K562 (cell line): ENCODE results near the gene IL12RB1. TPM values are rescaled to one million over a fixed set of nuclear protein-coding genes. Genes with fewer than 3 reads are reported as not detected.

Experiments
- ATAC-seq: fragments of 200-7000 bp; cut with Tn5 transposase; 3 replicates; pipeline ENCODE4 v1.9.1; 2020; ENCODE audit warnings: moderate library complexity
- BruUV-seq: library from RNA; stranded (reverse); fragments of 400-500 nt; replicated peaks from 2 replicates; lab custom pipeline; 2021; lab: Mats Ljungman, UMichigan
- CTCF ChIA-PET: fragments of 300-600 bp; formaldehyde crosslinking; extraction: SDS; loops from one replicate; lab custom pipeline; 2021; ENCODE audit warnings: low intra/inter-chr PET ratio; lab: Yijun Ruan, JAX
- POLR2A ChIA-PET: fragments of 300-600, 350-650 bp; sonication (Branson Sonifier 250); formaldehyde crosslinking; extraction: SDS; loops from one replicate; lab custom pipeline; 2021; ENCODE audit warnings: antibody characterized with exemption, inconsistent platforms; lab: Yijun Ruan, JAX
- DNase-seq, 4 experiments: peaks; one replicate each; pipeline versions ENCODE4 v3.0.0 to v3.0.0-alpha.2; 2011 to 2018; ENCODE audit warnings: low spot score in 3 of 4, mixed read lengths in 3 of 4; ENCODE audit errors: extremely low read depth in 1 of 4
- FAIRE-seq: peaks from 2 replicates; lab custom pipeline; 2011; peaks lifted over from hg19 to GRCh38; lab: Jason Lieb, UNC
- H2AFZ ChIP-seq: 2 replicates; pipeline ENCODE4 v1.6.0; 2011; ENCODE audit warnings: low read depth, low read length, control low read depth, inconsistent platforms
- H3K27ac ChIP-seq: fragments of 200-600 bp; 3 replicates; pipeline ENCODE4 v1.8.0; 2011; ENCODE audit warnings: low read depth, mild to moderate bottlenecking, control low read depth, inconsistent platforms, low read length, moderate library complexity, mixed read lengths; ENCODE audit errors: extremely low read depth
- H3K27me3 ChIP-seq, 2 experiments: fragments of 300-600 bp in 1 of 2; 2 replicates in 1 of 2; 3 replicates in 1 of 2; pipeline versions ENCODE4 v1.6.0 to v1.8.0; 2011; ENCODE audit warnings: inconsistent platforms in 2 of 2, low read length in 2 of 2, mild to moderate bottlenecking in 1 of 2, mixed read lengths in 1 of 2, moderate library complexity in 1 of 2; ENCODE audit not compliant: control insufficient read depth in 2 of 2, insufficient read depth in 2 of 2
- H3K36me3 ChIP-seq: fragments of 300-600 bp; 3 replicates; pipeline ENCODE4 v1.8.0; 2011; ENCODE audit warnings: mild to moderate bottlenecking, low read length, inconsistent platforms; ENCODE audit not compliant: control insufficient read depth, insufficient read depth
- H3K4me1 ChIP-seq, 2 experiments: fragments of 200-600 bp in 1 of 2; replicated peaks in 1 of 2; 2 replicates in 1 of 2; 3 replicates in 1 of 2; pipeline versions ENCODE4 v1.5.1 to v1.8.0; 2011; ENCODE audit warnings: inconsistent platforms in 2 of 2, low read length in 2 of 2, mild to moderate bottlenecking in 1 of 2, mixed read lengths in 1 of 2, moderate library complexity in 1 of 2; ENCODE audit not compliant: control insufficient read depth in 2 of 2, insufficient read depth in 2 of 2
- H3K4me2 ChIP-seq: 2 replicates; pipeline ENCODE4 v1.6.1; 2011; ENCODE audit warnings: low read length, control low read depth, inconsistent platforms, mixed read lengths; ENCODE audit not compliant: insufficient read depth
- H3K4me3 ChIP-seq: fragments of 200-600 bp; sonication (generic), shearing (Covaris generic); 2 replicates; pipeline ENCODE4 v1.5.1; 2016; ENCODE audit warnings: control low read depth, inconsistent platforms
- H3K79me2 ChIP-seq: fragments of 200-600 bp; 3 replicates; pipeline ENCODE4 v1.8.0; 2011; ENCODE audit warnings: low read length, inconsistent platforms; ENCODE audit not compliant: control insufficient read depth, insufficient read depth
- H3K9ac ChIP-seq, 2 experiments: 2 replicates each; pipeline versions ENCODE4 v1.6.0 to v1.6.1; 2011; ENCODE audit warnings: low read depth in 2 of 2, low read length in 2 of 2, control low read depth in 1 of 2, inconsistent platforms in 1 of 2, mild to moderate bottlenecking in 1 of 2, mixed read lengths in 1 of 2; ENCODE audit not compliant: insufficient read depth in 1 of 2
- H3K9me1 ChIP-seq: one replicate; pipeline ENCODE4 v1.6.0; 2011; ENCODE audit warnings: inconsistent platforms, mild to moderate bottlenecking, low read length, moderate library complexity; ENCODE audit not compliant: control insufficient read depth, insufficient read depth
- H3K9me3 ChIP-seq: replicated peaks from 2 replicates; pipeline ENCODE4 v1.5.1; 2011; ENCODE audit warnings: low read depth, low read length, inconsistent platforms; ENCODE audit not compliant: control insufficient read depth, insufficient read depth
- H4K20me1 ChIP-seq: replicated peaks from 2 replicates; pipeline ENCODE4 v1.6.1; 2011; ENCODE audit warnings: low read length, inconsistent platforms, mixed read lengths; ENCODE audit not compliant: control insufficient read depth, insufficient read depth
- EGR1 ChIP-seq: fragments of 450-650 bp; conservative IDR thresholded peaks from 2 replicates; pipeline ENCODE4 v1.6.1; 2017; ENCODE audit warnings: mild to moderate bottlenecking
- FOXJ2 ChIP-seq: fragments of 200-800 bp; sonication (Bioruptor generic); IDR thresholded peaks from 2 replicates; pipeline ENCODE4 v1.6.1; 2016; ENCODE audit warnings: missing genetic modification characterization, missing compliant biosample characterization
- MECOM ChIP-seq: fragments of 250-450 bp; sonication (Bioruptor Pico); IDR thresholded peaks from 2 replicates; pipeline ENCODE4 v1.8.0; 2022; ENCODE audit warnings: inconsistent platforms
- NBN ChIP-seq: fragments of 450-650 bp; IDR thresholded peaks from 2 replicates; pipeline ENCODE4 v1.6.1; 2016; ENCODE audit warnings: low read depth, mild to moderate bottlenecking
- NCOA2 ChIP-seq, 2 experiments: fragments of 450-650 bp; IDR thresholded peaks; 2 replicates each; pipeline ENCODE4 v1.6.1; 2018; ENCODE audit warnings: mild to moderate bottlenecking in 2 of 2, moderate library complexity in 1 of 2; ENCODE audit not compliant: partially characterized antibody in 2 of 2
- NFIC ChIP-seq: fragments of 450-650 bp; IDR thresholded peaks from 2 replicates; pipeline ENCODE4 v1.6.1; 2017; ENCODE audit warnings: mild to moderate bottlenecking, inconsistent platforms
- PHB ChIP-seq: fragments of 250-450 bp; sonication (Bioruptor Pico); IDR thresholded peaks from 2 replicates; pipeline ENCODE4 v1.5.0; 2021
- POLR2A ChIP-seq: fragments of 450-650 bp; conservative IDR thresholded peaks from 2 replicates; pipeline ENCODE4 v1.6.1; 2016
- RBM25 ChIP-seq: fragments of 200-400 bp; formaldehyde crosslinking; IDR thresholded peaks from 2 replicates; pipeline ENCODE4 v1.6.1; 2018; ENCODE audit warnings: low read length, low read depth, moderate library complexity; ENCODE audit not compliant: severe bottlenecking
- SNIP1 ChIP-seq: fragments of 450-650 bp; IDR thresholded peaks from 2 replicates; pipeline ENCODE4 v1.7.1; 2017; ENCODE audit warnings: low read depth, mild to moderate bottlenecking
- SRF ChIP-seq, 2 experiments: fragments of 250-450, 450-650 bp in 1 of 2; sonication (Bioruptor Pico) in 1 of 2; sonication (generic) in 1 of 2; formaldehyde crosslinking; IDR thresholded peaks; 2 replicates each; pipeline versions ENCODE4 v1.5.0 to v1.5.1; 2020 to 2022; ENCODE audit warnings: mild to moderate bottlenecking in 1 of 2, missing genetic modification reagents in 1 of 2
- USF2 ChIP-seq: sonication (generic); formaldehyde crosslinking; IDR thresholded peaks from 2 replicates; pipeline ENCODE4 v1.5.0; 2020; ENCODE audit warnings: missing genetic modification reagents
- ZKSCAN1 ChIP-seq: fragments of 150-350 bp; IDR thresholded peaks from 2 replicates; pipeline ENCODE4 v1.6.1; 2016; ENCODE audit warnings: low read depth, low read length
- WGBS: fragments of 100-300 bp; shearing (Covaris generic); methylation state at CpG from one replicate; pipeline ENCODE4 v1.1.6; 2016; ENCODE audit warnings: low coverage, mixed read lengths; ENCODE audit not compliant: insufficient coverage; ENCODE audit errors: missing lambda C conversion rate; 5-methylcytosine and 5-hydroxymethylcytosine counted together
- in situ Hi-C: fragments of 300-500 bp; cut with MboI; formaldehyde crosslinking; loops from 4 replicates; pipeline ENCODE4 v1.15.0; 2018; ENCODE audit warnings: inconsistent platforms, mixed read lengths
- intact Hi-C: fragments of 100-400 bp; cut with micrococcal nuclease; formaldehyde crosslinking; loops from 2 replicates; pipeline ENCODE4 v1.14.2; 2022
- polyA plus RNA-seq, 8 experiments: library from polyadenylated mRNA; depleted of rRNA in 4 of 8; stranded (reverse) in 5 of 8; unstranded in 3 of 8; fragments of >200 nt; fragmentation: Nextera tagmentation in 2 of 8; fragmentation: Illumina TruSeq in 1 of 8; extraction: Ambion mirVana in 2 of 8; extraction: Trizol in 1 of 8; gene quantifications; 2 replicates each; pipeline versions ENCODE4 v1.2.1 to v1.2.3, GENCODE V29; 2011 to 2014; ENCODE audit warnings: inconsistent platforms in 1 of 8, missing spikeins in 1 of 8
- total RNA-seq, 7 experiments: library from RNA; depleted of rRNA in 6 of 7; stranded (reverse); fragments of >200 nt in 6 of 7; fragmentation: Illumina TruSeq in 2 of 7; extraction: Trizol in 2 of 7; gene quantifications; 2 replicates each; pipeline versions ENCODE4 v1.2.1 to v1.2.3, GENCODE V29; 2011 to 2021; ENCODE audit warnings: low replicate concordance in 1 of 7

The IL12RB1 gene
- total and polyA plus RNA-seq, 9 of the 15 experiments (the other 6 are each of a cell fraction or from before 2014, with no cell fraction given): 0.04 to 0.07 (median 0.06) TPM; not detected in 5

GRCh38 chr19:18020212-18021085 is 66.3 kb downstream of the IL12RB1 start:
- Histone ChIP-seq H2AFZ (peak overlapping the region; percentile 75), H3K4me2 (no peak overlapping the region), H3K4me3 (no peak overlapping the region), H3K9ac (peak overlapping the region in 1 of 2 experiments; percentile 98; a peak in 2 of 4 replicates), H4K20me1 (no peaks in the 10 kb centered on the region), H3K79me2 (peaks cover 17% of the 10 kb centered on the region), H3K36me3 (peaks cover 2% of the 10 kb centered on the region; the same call in 2 of the 3 replicates), H3K27ac (no peak overlapping the region; the same call in 2 of the 3 replicates), H3K9me3 (no peaks in the 10 kb centered on the region), H3K27me3 (no peaks in the 10 kb centered on the region), H3K9me1 (no peaks in the 10 kb centered on the region), H3K4me1 (peaks cover 17 to 37% of the 10 kb centered on the region in 2 experiments; a peak in 4 of 5 replicates)
- BruUV-seq: no TSS peak
- ChIA-PET POLR2A (interaction anchor here (1.5 kb wide), 1 partner anchor 10 kb away, joined by 3 read pairs; no protein-coding TSS in a partner anchor), CTCF (no interaction called here)
- intact Hi-C loops: no loop called here
- peak in 2 of 4 experiments; percentile 7 to 18 for DNase-seq
- ATAC-seq: no peak
- in situ Hi-C loops: no loop called here
- 69% methylated on average over 12 of the region's 16 CpGs for WGBS
- no peak for FAIRE-seq
- TF ChIP-seq SNIP1 (no peak), RBM25 (peak; percentile 33), NCOA2 (IDR thresholded peaks at IDR 0.05; ENCODE audit: partially characterized antibody in 2 of 2) (no peak), SRF (CRISPR knock-in tag; IDR thresholded peaks at IDR 0.05) (no peak), FOXJ2 (tag) (no peak), EGR1 (peak; percentile 43), ZKSCAN1 (peak; percentile 83), POLR2A (no peak), MECOM (CRISPR knock-in tag) (no peak), NFIC (peak; percentile 54; the same call in 1 of the 2 replicates), NBN (no peak), PHB (CRISPR knock-in tag) (no peak), USF2 (no peak)
